CD4-positive, alpha-beta T cell treated with Interferon gamma for 1 hour (primary cell): ENCODE results near the gene IFNL1.
"Not testable (repeated sequence)": the region's sequence is repeated elsewhere in the genome, so short reads cannot be mapped to it uniquely, and the experiment has no call there.

Experiments used
- DNase-seq: peaks from one replicate; pipeline ENCODE4 v3.0.0-alpha.2; 2020

The IFNL1 gene

GRCh38 chr19:39296055-39296645 is at the start of gene IFNL1:
Gene IFNL1, plus strand, starts transcription at chr19:39296407. Its CDS starts 15 bp downstream, at chr19:39296422.
- DNase-seq = no peak

GRCh38 chr19:39246951-39247669 is 49.1 kb upstream of the IFNL1 start:
- peak; percentile 29 for DNase-seq

DNA sequence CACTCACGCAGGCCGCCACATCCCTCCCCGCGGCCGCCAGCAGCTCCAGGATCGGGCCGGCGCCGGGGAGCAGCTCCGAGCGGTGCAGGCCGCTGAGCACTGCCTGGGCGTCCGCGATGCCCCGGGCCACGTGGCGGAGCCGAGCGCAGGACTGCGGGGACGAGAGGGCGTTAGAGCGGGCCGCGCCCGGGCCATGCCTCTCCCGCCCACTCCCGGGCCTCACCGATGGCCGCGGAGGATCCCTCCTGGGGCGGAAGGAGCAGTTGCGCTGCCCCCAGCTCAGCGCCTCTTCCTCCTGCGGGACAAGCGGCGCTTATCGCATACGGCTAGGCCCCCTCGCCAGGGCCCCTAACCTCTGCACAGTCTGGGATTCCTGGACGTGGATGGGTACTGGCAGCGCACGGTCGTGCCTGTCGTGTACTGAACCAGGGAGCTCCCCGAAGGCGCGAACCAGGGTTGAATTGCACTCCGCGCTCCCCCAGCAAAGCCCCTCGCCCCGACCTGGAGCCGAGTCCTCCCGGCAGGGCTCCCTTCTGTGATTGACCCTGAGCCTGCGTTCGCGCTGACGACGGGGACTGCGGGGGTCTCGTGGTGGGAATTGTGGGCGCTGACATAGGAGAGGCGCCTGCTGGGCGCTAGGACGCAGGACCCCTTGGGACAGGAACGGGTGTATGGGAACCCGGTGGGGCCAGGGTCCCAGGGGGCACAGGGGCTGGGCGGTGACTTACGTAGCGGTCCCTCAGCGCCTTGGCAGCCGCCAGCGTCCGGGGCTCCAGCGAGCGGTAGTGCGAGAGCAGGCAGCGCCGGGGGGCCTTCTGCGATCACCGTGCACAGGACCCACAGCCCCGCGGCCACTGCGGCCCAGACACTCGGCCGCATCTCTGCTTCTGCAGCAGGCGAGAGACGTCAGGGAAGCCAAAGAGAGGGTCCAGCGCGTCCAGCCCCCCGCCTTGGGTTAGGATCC is 48.2 kb upstream of the IFNL1 start:
- DNase-seq = no peak

- DNase-seq = no peak
These were observed 47.4 kb upstream of the IFNL1 start, which contains the start of gene IFNL4 for GRCh38 chr19:39248806-39249205. Gene IFNL4, minus strand, starts transcription at chr19:39248856.

DNA sequence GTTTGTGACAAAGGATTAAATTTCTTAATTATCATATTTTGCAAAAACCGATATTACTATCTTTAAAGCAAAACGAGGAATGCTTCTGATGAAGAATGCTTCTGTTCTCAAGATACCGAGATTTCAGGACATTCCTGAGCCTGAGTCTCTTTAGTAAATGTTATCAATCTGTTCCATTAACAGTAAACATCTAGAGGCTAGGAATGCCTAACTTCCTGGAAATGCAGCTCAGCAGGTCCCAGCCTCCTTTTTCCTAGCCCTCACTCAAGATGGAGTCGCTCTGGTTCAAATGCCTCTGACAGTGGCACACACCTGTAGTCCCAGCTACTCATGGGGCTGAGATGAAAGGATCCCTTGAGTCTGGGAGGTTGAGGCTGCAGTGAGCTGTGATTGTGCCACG is 45.1 kb upstream of the IFNL1 start:
- DNase-seq = no peak

GRCh38 chr19:39251846-39252245 is 44.4 kb upstream of the IFNL1 start:
- DNase-seq = no peak

- DNase-seq = no peak
These were observed 43.7 kb upstream of the IFNL1 start for GRCh38 chr19:39252458-39252857.

- DNase-seq = no peak
These were observed 42.6 kb upstream of the IFNL1 start for GRCh38 chr19:39253374-39254149.

GRCh38 chr19:39254531-39255345 is 41.5 kb upstream of the IFNL1 start:
- DNase-seq = no peak

GRCh38 chr19:39257227-39257626 is 39.0 kb upstream of the IFNL1 start:
- DNase-seq = no peak

- DNase-seq = no peak
These were observed 34.5 kb upstream of the IFNL1 start for GRCh38 chr19:39261704-39262103.

GRCh38 chr19:39262496-39262895 is 33.7 kb upstream of the IFNL1 start:
- DNase-seq = no peak

DNA sequence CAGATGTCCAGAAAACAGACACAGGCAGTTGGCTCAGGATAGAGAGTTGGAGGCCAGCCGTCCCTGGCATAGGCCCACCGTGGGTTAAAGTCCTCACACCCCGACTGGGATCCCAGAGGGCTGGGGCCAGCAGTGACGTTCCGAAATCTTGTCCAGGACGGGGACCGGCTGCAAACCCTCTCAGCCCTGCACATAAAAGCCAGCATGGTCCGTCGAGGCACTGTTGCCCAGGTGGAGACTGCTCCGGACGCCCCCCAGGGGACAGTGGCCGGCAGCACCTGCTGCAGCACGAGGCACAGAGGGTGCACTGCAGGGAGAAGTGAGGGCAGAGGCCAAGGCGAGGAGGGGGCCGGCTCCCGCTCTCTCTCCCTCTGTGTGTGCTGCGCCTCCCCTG is 32.3 kb upstream of the IFNL1 start:
- no peak for DNase-seq

DNA sequence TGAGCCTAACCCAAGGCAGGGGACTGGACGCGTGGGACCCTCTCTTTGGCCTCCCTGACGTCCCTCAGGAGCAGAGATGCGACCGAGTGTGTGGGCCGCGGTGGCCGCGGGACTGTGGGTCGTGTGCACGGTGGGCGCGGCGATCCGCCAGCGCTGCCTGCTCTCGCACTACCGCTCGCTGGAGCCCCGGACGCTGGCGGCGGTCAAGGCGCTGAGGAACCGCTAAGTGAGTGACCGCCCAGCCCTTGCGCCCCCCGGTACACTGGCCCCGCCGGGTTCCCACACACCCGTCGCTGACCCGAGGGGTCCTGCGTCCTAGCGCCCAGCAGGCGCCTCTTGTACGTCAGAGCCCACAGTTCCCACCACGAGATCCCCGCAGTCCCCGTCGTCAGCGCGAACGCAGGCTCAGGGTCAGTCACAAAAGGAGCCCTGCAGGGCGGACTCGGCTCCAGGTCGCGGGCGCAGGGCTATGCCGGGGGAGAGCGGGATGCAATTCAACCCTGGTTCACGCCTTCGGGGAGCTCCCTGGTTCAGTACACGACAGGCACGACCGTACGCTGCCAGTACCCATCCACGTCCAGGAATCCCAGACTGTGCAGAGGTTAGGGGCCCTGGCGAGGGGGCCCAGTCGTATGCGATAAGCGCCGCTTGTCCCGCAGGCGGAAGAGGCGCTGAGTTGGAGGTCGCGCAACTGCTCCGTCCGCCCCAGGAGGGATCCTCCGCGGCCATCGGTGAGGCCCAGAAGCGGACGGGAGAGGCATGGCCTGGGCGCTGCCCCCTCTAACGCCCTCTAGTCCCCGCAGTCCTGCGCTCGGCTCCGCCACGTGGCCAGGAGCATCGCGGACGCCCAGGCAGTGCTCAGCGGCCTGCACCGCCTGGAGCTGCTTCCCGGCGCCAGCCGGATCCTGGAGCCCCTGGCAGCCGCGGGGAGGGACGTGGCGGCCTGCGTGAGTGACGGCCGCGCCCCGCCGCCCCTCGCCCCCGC is 31.6 kb upstream of the IFNL1 start:
- no peak for DNase-seq

DNA sequence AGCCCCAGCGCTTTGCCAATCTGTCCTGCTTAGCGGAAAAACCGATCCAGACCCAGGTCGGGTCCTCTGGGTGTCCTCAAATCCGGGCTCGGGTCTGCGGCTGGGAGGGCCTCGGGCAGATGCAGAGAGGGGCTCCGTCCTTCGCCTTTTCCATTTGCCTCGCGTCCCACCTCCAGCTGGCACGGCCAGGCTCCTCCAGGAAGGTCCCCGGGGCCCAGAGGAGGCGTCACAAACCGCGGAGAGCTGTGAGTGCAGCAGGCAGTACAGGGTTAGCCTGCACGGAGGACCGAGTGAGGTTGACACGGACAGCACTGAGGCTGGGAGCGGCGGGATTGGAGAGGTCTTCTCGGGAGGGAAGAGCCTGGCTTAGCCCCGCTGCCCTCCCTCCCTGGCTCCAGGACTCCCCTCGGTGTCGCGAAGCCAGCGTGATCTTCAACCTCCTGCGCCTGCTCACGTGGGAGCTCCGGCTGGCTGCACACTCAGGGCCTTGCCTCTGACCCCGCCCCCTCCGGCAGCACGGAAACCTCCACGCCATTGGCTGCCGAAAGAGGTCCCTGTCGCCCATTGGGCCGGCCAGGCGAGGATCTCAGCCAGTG is 30.8 kb upstream of the IFNL1 start:
- no peak for DNase-seq

DNA sequence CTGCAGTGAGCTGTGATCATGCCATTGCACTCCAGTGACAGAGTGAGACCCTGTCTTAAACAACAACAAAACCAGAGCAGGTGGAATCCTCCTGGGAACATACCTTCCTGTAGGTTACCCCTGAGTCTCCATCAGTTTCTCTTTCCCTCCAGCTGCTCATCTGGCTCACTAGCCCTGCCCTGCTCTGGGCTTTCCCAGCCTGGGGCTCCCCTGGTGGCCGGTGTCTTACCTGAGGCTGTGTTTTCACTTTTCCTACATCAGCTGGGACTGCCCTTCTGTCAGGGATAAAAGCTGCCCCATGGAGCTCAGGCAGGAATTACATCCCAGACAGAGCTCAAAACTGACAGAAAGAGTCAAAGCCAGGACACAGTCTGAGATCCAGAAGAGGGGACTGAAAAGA is 28.1 kb upstream of the IFNL1 start, which contains the start of gene IFNL2:
TSS of gene IFNL2 (plus strand) at position 312 of the 400 bp plus-strand sequence. CDS start 173 bp downstream, outside the sequence.
- not testable (repeated sequence) for DNase-seq

GRCh38 chr19:39268531-39269223 is 27.5 kb upstream of the IFNL1 start:
- DNase-seq = not testable (repeated sequence)

DNA sequence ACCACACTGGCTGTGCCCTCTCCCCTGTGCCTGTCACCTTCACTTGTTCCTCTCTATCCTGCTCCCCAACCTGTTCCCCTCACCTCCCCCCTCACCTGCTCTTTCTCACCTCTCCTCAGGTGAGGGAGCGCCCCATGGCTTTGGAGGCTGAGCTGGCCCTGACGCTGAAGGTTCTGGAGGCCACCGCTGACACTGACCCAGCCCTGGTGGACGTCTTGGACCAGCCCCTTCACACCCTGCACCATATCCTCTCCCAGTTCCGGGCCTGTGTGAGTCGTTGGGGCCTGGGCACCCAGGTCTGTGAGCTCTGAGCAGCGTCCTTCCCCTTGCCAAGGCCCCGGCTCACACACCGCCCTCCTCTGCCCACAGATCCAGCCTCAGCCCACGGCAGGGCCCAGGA is 26.8 kb upstream of the IFNL1 start:
- DNase-seq = not testable (repeated sequence)
